ENCODE data around the gene PPP2R2C.

Gene PPP2R2C

GRCh38 chr4:6364581-6364980 lies 107.8 kb downstream of the PPP2R2C start:
- H3K4me3 Mint-ChIP-seq = no peak overlapping the region
- H3K27me3 Mint-ChIP-seq (ENCODE audit: low read depth) = peaks cover 3% of the 10 kb centered on the region
- H3K9me3 Mint-ChIP-seq = no peaks in the 10 kb centered on the region
- no peak overlapping the region for H3K27ac Mint-ChIP-seq
- no peaks in the 10 kb centered on the region for H3K36me3 Mint-ChIP-seq (ENCODE audit: low read depth)
- peaks cover 1% of the 10 kb centered on the region for H3K4me1 Mint-ChIP-seq (ENCODE audit: low read depth)

GRCh38 chr4:6364146-6364545 lies 108.3 kb downstream of the PPP2R2C start:
- no peaks in the 10 kb centered on the region for H3K9me3 Mint-ChIP-seq
- H3K4me3 Mint-ChIP-seq = no peak overlapping the region
- H3K36me3 Mint-ChIP-seq (ENCODE audit: low read depth) = no peaks in the 10 kb centered on the region
- H3K27ac Mint-ChIP-seq = no peak overlapping the region
- peaks cover 3% of the 10 kb centered on the region for H3K27me3 Mint-ChIP-seq (ENCODE audit: low read depth)
- H3K4me1 Mint-ChIP-seq (ENCODE audit: low read depth) = peaks cover 1% of the 10 kb centered on the region

- Mint-ChIP-seq H3K9me3 (no peaks in the 10 kb centered on the region), H3K36me3 (ENCODE audit: low read depth) (no peaks in the 10 kb centered on the region)
Measured at GRCh38 chr4:6362896-6363295, 109.5 kb downstream of the PPP2R2C start.

GRCh38 chr4:6362243-6362885 lies 110.0 kb downstream of the PPP2R2C start:
- no peak overlapping the region for H3K4me3 Mint-ChIP-seq
- peaks cover 10% of the 10 kb centered on the region for H3K27me3 Mint-ChIP-seq (ENCODE audit: low read depth)
- H3K4me1 Mint-ChIP-seq (ENCODE audit: low read depth) = peaks cover 1% of the 10 kb centered on the region
- no peak overlapping the region for H3K27ac Mint-ChIP-seq
- no peaks in the 10 kb centered on the region for H3K36me3 Mint-ChIP-seq (ENCODE audit: low read depth)
- H3K9me3 Mint-ChIP-seq = no peaks in the 10 kb centered on the region

More at GRCh38 chr4:6362896-6363295, 109.5 kb downstream of the PPP2R2C start:
- Mint-ChIP-seq H3K4me1 (ENCODE audit: low read depth) (peaks cover 1% of the 10 kb centered on the region), H3K27ac (no peak overlapping the region), H3K4me3 (no peak overlapping the region), H3K27me3 (ENCODE audit: low read depth) (peaks cover 8% of the 10 kb centered on the region)

- Mint-ChIP-seq H3K27me3 (ENCODE audit: low read depth) (peaks cover 10% of the 10 kb centered on the region), H3K9me3 (no peaks in the 10 kb centered on the region), H3K4me3 (no peak overlapping the region)
Measured at GRCh38 chr4:6361076-6361784, 111.2 kb downstream of the PPP2R2C start.

GRCh38 chr4:6360385-6360784 lies 112.0 kb downstream of the PPP2R2C start:
- no peak overlapping the region for H3K4me3 Mint-ChIP-seq
- H3K27me3 Mint-ChIP-seq (ENCODE audit: low read depth) = peaks cover 10% of the 10 kb centered on the region
- H3K36me3 Mint-ChIP-seq (ENCODE audit: low read depth) = no peaks in the 10 kb centered on the region
- no peaks in the 10 kb centered on the region for H3K9me3 Mint-ChIP-seq
- no peak overlapping the region for H3K27ac Mint-ChIP-seq
- H3K4me1 Mint-ChIP-seq (ENCODE audit: low read depth) = peaks cover 1% of the 10 kb centered on the region

More at GRCh38 chr4:6361076-6361784, 111.2 kb downstream of the PPP2R2C start:
- Mint-ChIP-seq H3K4me1 (ENCODE audit: low read depth) (peaks cover 1% of the 10 kb centered on the region), H3K36me3 (ENCODE audit: low read depth) (no peaks in the 10 kb centered on the region), H3K27ac (no peak overlapping the region)

- Mint-ChIP-seq H3K27ac (no peak overlapping the region), H3K27me3 (ENCODE audit: low read depth) (peaks cover 10% of the 10 kb centered on the region), H3K4me3 (no peak overlapping the region), H3K4me1 (ENCODE audit: low read depth) (peaks cover 1% of the 10 kb centered on the region), H3K9me3 (no peaks in the 10 kb centered on the region), H3K36me3 (ENCODE audit: low read depth) (no peaks in the 10 kb centered on the region)
Measured at GRCh38 chr4:6359536-6360308, 112.7 kb downstream of the PPP2R2C start.

- Mint-ChIP-seq H3K27ac (no peak overlapping the region), H3K9me3 (no peaks in the 10 kb centered on the region), H3K27me3 (ENCODE audit: low read depth) (peaks cover 10% of the 10 kb centered on the region), H3K36me3 (ENCODE audit: low read depth) (no peaks in the 10 kb centered on the region), H3K4me3 (no peak overlapping the region), H3K4me1 (ENCODE audit: low read depth) (no peaks in the 10 kb centered on the region)
Measured at GRCh38 chr4:6357476-6357875, 114.9 kb downstream of the PPP2R2C start.

- Mint-ChIP-seq H3K36me3 (ENCODE audit: low read depth) (no peaks in the 10 kb centered on the region), H3K9me3 (no peaks in the 10 kb centered on the region), H3K4me3 (no peak overlapping the region), H3K4me1 (ENCODE audit: low read depth) (no peaks in the 10 kb centered on the region), H3K27me3 (ENCODE audit: low read depth) (peaks cover 10% of the 10 kb centered on the region), H3K27ac (no peak overlapping the region)
Measured at GRCh38 chr4:6356076-6356560, 116.3 kb downstream of the PPP2R2C start.

GRCh38 chr4:6355052-6355451 lies 117.4 kb downstream of the PPP2R2C start:
- Mint-ChIP-seq H3K9me3 (no peaks in the 10 kb centered on the region), H3K4me3 (no peak overlapping the region), H3K4me1 (ENCODE audit: low read depth) (no peaks in the 10 kb centered on the region), H3K27me3 (ENCODE audit: low read depth) (peaks cover 7% of the 10 kb centered on the region), H3K27ac (no peak overlapping the region), H3K36me3 (ENCODE audit: low read depth) (no peaks in the 10 kb centered on the region)

- H3K9me3 Mint-ChIP-seq = no peaks in the 10 kb centered on the region
- no peak overlapping the region for H3K27ac Mint-ChIP-seq
- H3K36me3 Mint-ChIP-seq (ENCODE audit: low read depth) = no peaks in the 10 kb centered on the region
- H3K4me1 Mint-ChIP-seq (ENCODE audit: low read depth) = no peaks in the 10 kb centered on the region
- peaks cover 7% of the 10 kb centered on the region for H3K27me3 Mint-ChIP-seq (ENCODE audit: low read depth)
- no peak overlapping the region for H3K4me3 Mint-ChIP-seq
Measured at GRCh38 chr4:6354626-6355025, 117.8 kb downstream of the PPP2R2C start.

GRCh38 chr4:6354119-6354518 lies 118.3 kb downstream of the PPP2R2C start:
- H3K4me1 Mint-ChIP-seq (ENCODE audit: low read depth) = no peaks in the 10 kb centered on the region
- H3K27ac Mint-ChIP-seq = no peak overlapping the region
- no peaks in the 10 kb centered on the region for H3K9me3 Mint-ChIP-seq
- H3K4me3 Mint-ChIP-seq = no peak overlapping the region
- H3K27me3 Mint-ChIP-seq (ENCODE audit: low read depth) = peaks cover 7% of the 10 kb centered on the region
- no peaks in the 10 kb centered on the region for H3K36me3 Mint-ChIP-seq (ENCODE audit: low read depth)

- no peaks in the 10 kb centered on the region for H3K27me3 Mint-ChIP-seq (ENCODE audit: low read depth)
Measured at GRCh38 chr4:6352031-6352692, 120.3 kb downstream of the PPP2R2C start.

GRCh38 chr4:6351246-6352000 lies 121.0 kb downstream of the PPP2R2C start:
- Mint-ChIP-seq H3K4me3 (no peak overlapping the region), H3K27me3 (ENCODE audit: low read depth) (no peaks in the 10 kb centered on the region), H3K9me3 (no peaks in the 10 kb centered on the region), H3K4me1 (ENCODE audit: low read depth) (no peaks in the 10 kb centered on the region), H3K36me3 (ENCODE audit: low read depth) (no peaks in the 10 kb centered on the region), H3K27ac (no peak overlapping the region)

More at GRCh38 chr4:6352031-6352692, 120.3 kb downstream of the PPP2R2C start:
- Mint-ChIP-seq H3K4me1 (ENCODE audit: low read depth) (no peaks in the 10 kb centered on the region), H3K27ac (no peak overlapping the region), H3K4me3 (no peak overlapping the region), H3K36me3 (ENCODE audit: low read depth) (no peaks in the 10 kb centered on the region), H3K9me3 (no peaks in the 10 kb centered on the region)

Data from T-helper 1 cell treated with Interleukin-12 subunit alpha and Interleukin-12 subunit beta and Interleukin-4 antibody, amounts not matched to agents 30 μg/mL and 1 μg/mL, for 36 hours (primary cell).